ENCODE data around the gene PLEKHO1.

The PLEKHO1 gene

GRCh38 chr1:150148837-150149270 is 862 bp upstream of the PLEKHO1 start:
- no peak for DNase-seq (ENCODE audit: low read depth)
- no peak for TF ChIP-seq CTCF (IDR thresholded peaks at IDR 0.05; ENCODE audit: low read depth, low read length, missing control alignments)
- peak overlapping the region; percentile 96 for H3K4me3 ChIP-seq (ENCODE audit: low read depth, low read length)

- no peak for DNase-seq (ENCODE audit: low read depth)
- TF ChIP-seq CTCF (IDR thresholded peaks at IDR 0.05; ENCODE audit: low read depth, low read length, missing control alignments) = no peak
- peak overlapping the region; percentile 96 for H3K4me3 ChIP-seq (ENCODE audit: low read depth, low read length)
Measured at GRCh38 chr1:150150133-150151021, 661 bp downstream of the PLEKHO1 start.

- no peak for TF ChIP-seq CTCF (IDR thresholded peaks at IDR 0.05; ENCODE audit: low read depth, low read length, missing control alignments)
- DNase-seq (ENCODE audit: low read depth) = no peak
- H3K4me3 ChIP-seq (ENCODE audit: low read depth, low read length) = peak overlapping the region; percentile 96
Measured at GRCh38 chr1:150151291-150152181, 1.8 kb downstream of the PLEKHO1 start.

DNA sequence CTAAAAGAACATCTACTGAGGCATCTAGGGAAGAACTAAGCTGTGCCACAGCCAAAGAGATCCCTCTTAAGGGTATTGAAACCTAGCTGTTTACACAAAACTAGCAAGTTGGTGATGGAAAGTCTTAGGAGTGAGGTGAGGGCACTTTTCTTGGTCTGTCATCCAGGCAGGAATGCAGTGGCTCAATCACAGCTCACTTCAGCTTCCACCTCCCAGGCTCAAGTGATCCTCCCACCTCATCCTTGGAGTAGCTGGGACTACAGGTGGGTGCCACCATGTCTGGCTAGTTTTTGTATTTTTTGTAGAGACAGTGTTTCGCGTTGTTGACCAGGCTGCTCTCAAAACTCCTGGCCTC is 2.4 kb downstream of the PLEKHO1 start:
- TF ChIP-seq CTCF (IDR thresholded peaks at IDR 0.05; ENCODE audit: low read depth, low read length, missing control alignments) = no peak

DNA sequence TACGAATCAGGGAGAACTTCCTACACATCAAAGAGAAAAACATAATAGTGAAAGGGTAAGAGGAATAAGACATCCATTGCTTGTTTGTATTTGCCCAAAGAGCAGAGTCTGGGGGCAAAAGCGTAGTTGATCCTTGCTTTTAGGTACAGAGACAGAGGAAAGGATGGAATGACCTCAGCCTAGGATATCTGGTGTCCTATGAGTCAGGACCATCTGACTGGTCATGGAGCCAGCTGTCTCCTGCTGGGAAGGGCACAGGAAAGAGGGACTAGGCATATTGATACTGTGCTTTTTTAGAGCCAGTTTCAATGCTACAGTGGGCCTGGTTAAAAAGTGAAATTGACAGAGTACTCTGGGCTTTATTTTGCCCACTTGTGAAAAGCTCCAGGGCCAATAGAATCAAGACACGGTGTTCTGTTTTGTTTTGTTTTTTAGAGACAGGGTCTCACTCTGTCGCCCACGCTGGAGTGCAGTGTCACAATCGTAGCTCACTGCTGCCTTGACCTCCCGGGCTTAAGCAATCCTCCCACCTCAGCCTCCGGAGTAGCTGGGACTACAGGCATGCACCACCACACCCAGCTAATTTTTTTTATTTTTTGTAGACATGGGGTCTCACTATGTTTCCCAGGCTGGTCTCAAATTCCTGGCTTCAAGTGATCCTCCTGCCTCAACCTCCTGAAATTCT is 3.2 kb downstream of the PLEKHO1 start:
- TF ChIP-seq CTCF (IDR thresholded peaks at IDR 0.05; ENCODE audit: low read depth, low read length, missing control alignments) = no peak
- DNase-seq (ENCODE audit: low read depth) = no peak
- peak overlapping the region; percentile 4; the same call in 1 of the 2 replicates for H3K4me3 ChIP-seq (ENCODE audit: low read depth, low read length)

More for the DNA sequence above, 2.4 kb downstream of the PLEKHO1 start:
- no peak for DNase-seq (ENCODE audit: low read depth)
- peak overlapping the region; percentile 96 for H3K4me3 ChIP-seq (ENCODE audit: low read depth, low read length)

DNA sequence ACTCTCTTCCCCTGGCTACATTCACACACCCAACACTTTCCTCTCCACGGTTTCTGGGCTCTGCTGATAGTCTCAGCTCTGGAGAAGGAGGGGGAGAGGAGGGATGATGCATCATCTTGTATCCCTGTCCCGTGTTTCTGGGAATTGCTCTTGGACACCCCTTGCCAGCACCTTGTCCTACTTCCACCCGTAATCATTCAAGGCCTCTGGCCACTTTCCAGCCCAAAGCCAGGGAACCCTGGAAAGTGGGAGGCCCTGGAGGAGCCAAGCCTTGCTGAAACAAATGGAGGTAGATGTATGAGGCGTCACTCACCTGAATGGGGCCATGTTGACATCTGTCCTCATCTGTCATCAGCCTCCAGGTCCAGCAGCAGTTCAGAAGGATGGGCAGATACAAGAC is 4.4 kb downstream of the PLEKHO1 start:
- TF ChIP-seq CTCF (IDR thresholded peaks at IDR 0.05; ENCODE audit: low read depth, low read length, missing control alignments) = no peak
- no peak overlapping the region for H3K4me3 ChIP-seq (ENCODE audit: low read depth, low read length)
- DNase-seq (ENCODE audit: low read depth) = no peak

All from GM12864 (cell line).